Measurements from ENCODE around the gene SYCP2. TPM values are rescaled to one million over a fixed set of nuclear protein-coding genes. Genes with fewer than 3 reads are reported as not detected.
"Not testable (repeated sequence)": the region's sequence is repeated elsewhere in the genome, so short reads cannot be mapped to it uniquely, and the experiment has no call there.

SYCP2 gene
- total RNA-seq, 1 donor from 2014 or later, result 1.6 TPM

- no peaks in the 10 kb centered on the region for H3K36me3 Mint-ChIP-seq
- no peak for TF ChIP-seq CTCF (conservative IDR thresholded peaks at IDR 0.05)
- no peak overlapping the region for H3K4me3 Mint-ChIP-seq
- H3K27ac Mint-ChIP-seq, result peak overlapping the region; percentile 66
- no peaks in the 10 kb centered on the region for H3K4me1 Mint-ChIP-seq (ENCODE audit: unreplicated experiment)
- H3K27me3 Mint-ChIP-seq, result no peaks in the 10 kb centered on the region
- DNase-seq (ENCODE audit: extremely low spot score, unreplicated experiment), result no peak
- H3K9me3 Mint-ChIP-seq, result no peaks in the 10 kb centered on the region
Measured at GRCh38 chr20:59971428-59971827, 38.0 kb upstream of the SYCP2 start.

- TF ChIP-seq CTCF (conservative IDR thresholded peaks at IDR 0.05), result no peak
- Mint-ChIP-seq H3K4me1 (ENCODE audit: unreplicated experiment) (peaks cover 6% of the 10 kb centered on the region), H3K27ac (no peak overlapping the region), H3K27me3 (no peaks in the 10 kb centered on the region), H3K9me3 (no peaks in the 10 kb centered on the region), H3K36me3 (no peaks in the 10 kb centered on the region), H3K4me3 (no peak overlapping the region)
- DNase-seq (ENCODE audit: extremely low spot score, unreplicated experiment), result no peak
Measured at GRCh38 chr20:59966428-59966827, 33.0 kb upstream of the SYCP2 start.

GRCh38 chr20:59962155-59962554 lies 28.7 kb upstream of the SYCP2 start:
- Mint-ChIP-seq H3K27me3 (no peaks in the 10 kb centered on the region), H3K4me1 (ENCODE audit: unreplicated experiment) (peaks cover 21% of the 10 kb centered on the region), H3K36me3 (no peaks in the 10 kb centered on the region), H3K9me3 (no peaks in the 10 kb centered on the region), H3K4me3 (no peak overlapping the region), H3K27ac (peak overlapping the region; percentile 81)
- no peak for DNase-seq (ENCODE audit: extremely low spot score, unreplicated experiment)
- no peak for TF ChIP-seq CTCF (conservative IDR thresholded peaks at IDR 0.05)

GRCh38 chr20:59961423-59961822 lies 28.0 kb upstream of the SYCP2 start:
- no peaks in the 10 kb centered on the region for H3K36me3 Mint-ChIP-seq
- H3K27ac Mint-ChIP-seq, result peak overlapping the region; percentile 81
- TF ChIP-seq CTCF (conservative IDR thresholded peaks at IDR 0.05), result no peak
- no peak for DNase-seq (ENCODE audit: extremely low spot score, unreplicated experiment)
- H3K4me3 Mint-ChIP-seq, result peak overlapping the region; percentile 10
- no peaks in the 10 kb centered on the region for H3K27me3 Mint-ChIP-seq
- no peaks in the 10 kb centered on the region for H3K9me3 Mint-ChIP-seq
- peaks cover 24% of the 10 kb centered on the region for H3K4me1 Mint-ChIP-seq (ENCODE audit: unreplicated experiment)

- Mint-ChIP-seq H3K4me1 (ENCODE audit: unreplicated experiment) (peaks cover 28% of the 10 kb centered on the region), H3K27ac (peak overlapping the region; percentile 52), H3K27me3 (no peaks in the 10 kb centered on the region), H3K36me3 (no peaks in the 10 kb centered on the region), H3K4me3 (peak overlapping the region; percentile 77), H3K9me3 (no peaks in the 10 kb centered on the region)
- TF ChIP-seq CTCF (conservative IDR thresholded peaks at IDR 0.05), result no peak
- no peak for DNase-seq (ENCODE audit: extremely low spot score, unreplicated experiment)
Measured at GRCh38 chr20:59958626-59959025, 25.2 kb upstream of the SYCP2 start.

GRCh38 chr20:59958123-59958522 lies 24.7 kb upstream of the SYCP2 start, which contains the start of gene CDH26:
CDH26 (plus strand) TSS chr20:59958423; CDS start chr20:59958727, 304 bp downstream.
- H3K27ac Mint-ChIP-seq, result peak within 1 kb of the TSS; percentile 52
- no peaks in the 10 kb centered on the region for H3K36me3 Mint-ChIP-seq
- DNase-seq (ENCODE audit: extremely low spot score, unreplicated experiment), result no peak
- H3K4me3 Mint-ChIP-seq, result peak within 1 kb of the TSS; percentile 77
- H3K27me3 Mint-ChIP-seq, result no peaks in the 10 kb centered on the region
- TF ChIP-seq CTCF (conservative IDR thresholded peaks at IDR 0.05), result no peak
- peaks cover 28% of the 10 kb centered on the region for H3K4me1 Mint-ChIP-seq (ENCODE audit: unreplicated experiment)
- H3K9me3 Mint-ChIP-seq, result no peaks in the 10 kb centered on the region

GRCh38 chr20:59957568-59957967 lies 24.1 kb upstream of the SYCP2 start:
- not testable (repeated sequence) for H3K36me3 Mint-ChIP-seq; H3K27me3 Mint-ChIP-seq; H3K9me3 Mint-ChIP-seq; DNase-seq (ENCODE audit: extremely low spot score, unreplicated experiment)
- peaks cover 28% of the 10 kb centered on the region for H3K4me1 Mint-ChIP-seq (ENCODE audit: unreplicated experiment)
- peak overlapping the region; percentile 77 for H3K4me3 Mint-ChIP-seq
- peak overlapping the region; percentile 52 for H3K27ac Mint-ChIP-seq
